ENCODE results near the gene FBXO8.

FBXO8 gene

DNA sequence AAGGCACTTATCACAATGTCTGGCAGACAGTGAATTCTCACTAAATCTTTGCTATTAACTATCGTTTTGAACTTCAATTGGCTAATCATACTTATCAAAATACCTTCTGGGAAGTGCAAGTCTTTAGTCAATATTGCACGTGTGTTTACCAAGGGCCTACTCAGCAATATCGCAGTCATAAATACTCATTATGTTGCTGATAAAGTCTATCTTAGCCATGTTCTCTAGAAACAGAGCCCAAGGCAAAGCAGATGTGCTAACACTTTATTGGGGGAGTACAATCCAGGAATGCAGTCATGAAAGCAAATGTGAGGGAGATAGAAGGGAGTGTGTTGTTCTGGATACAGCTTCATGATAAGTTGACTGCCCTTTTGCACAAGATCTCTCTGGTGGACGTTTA, 90.5 kb downstream of the FBXO8 start:
- H3K4me3 ChIP-seq (ENCODE audit: low read depth, low read length): no peak overlapping the region
- TF ChIP-seq, protein P1, sequence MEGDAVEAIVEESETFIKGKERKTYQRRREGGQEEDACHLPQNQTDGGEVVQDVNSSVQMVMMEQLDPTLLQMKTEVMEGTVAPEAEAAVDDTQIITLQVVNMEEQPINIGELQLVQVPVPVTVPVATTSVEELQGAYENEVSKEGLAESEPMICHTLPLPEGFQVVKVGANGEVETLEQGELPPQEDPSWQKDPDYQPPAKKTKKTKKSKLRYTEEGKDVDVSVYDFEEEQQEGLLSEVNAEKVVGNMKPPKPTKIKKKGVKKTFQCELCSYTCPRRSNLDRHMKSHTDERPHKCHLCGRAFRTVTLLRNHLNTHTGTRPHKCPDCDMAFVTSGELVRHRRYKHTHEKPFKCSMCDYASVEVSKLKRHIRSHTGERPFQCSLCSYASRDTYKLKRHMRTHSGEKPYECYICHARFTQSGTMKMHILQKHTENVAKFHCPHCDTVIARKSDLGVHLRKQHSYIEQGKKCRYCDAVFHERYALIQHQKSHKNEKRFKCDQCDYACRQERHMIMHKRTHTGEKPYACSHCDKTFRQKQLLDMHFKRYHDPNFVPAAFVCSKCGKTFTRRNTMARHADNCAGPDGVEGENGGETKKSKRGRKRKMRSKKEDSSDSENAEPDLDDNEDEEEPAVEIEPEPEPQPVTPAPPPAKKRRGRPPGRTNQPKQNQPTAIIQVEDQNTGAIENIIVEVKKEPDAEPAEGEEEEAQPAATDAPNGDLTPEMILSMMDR (IDR thresholded peaks at IDR 0.05; ENCODE audit: borderline replicate concordance, insufficient read depth, low read depth, low read length): no peak

GRCh38 chr4:174190832-174191500, 92.5 kb downstream of the FBXO8 start:
- TF ChIP-seq, protein P1 (IDR thresholded peaks at IDR 0.05; ENCODE audit: borderline replicate concordance, insufficient read depth, low read depth, low read length): no peak
- H3K4me3 ChIP-seq (ENCODE audit: low read depth, low read length): no peak overlapping the region

- TF ChIP-seq, protein P1 (IDR thresholded peaks at IDR 0.05; ENCODE audit: borderline replicate concordance, insufficient read depth, low read depth, low read length): no peak
- no peak overlapping the region for H3K4me3 ChIP-seq (ENCODE audit: low read depth, low read length)
These were observed 94.0 kb downstream of the FBXO8 start for GRCh38 chr4:174189392-174190015.
